GM10266 (cell line): ENCODE results near the gene MRTFA.
"Not testable (repeated sequence)": the region's sequence is repeated elsewhere in the genome, so short reads cannot be mapped to it uniquely, and the experiment has no call there.

Source experiments
- DNase-seq: peaks from one replicate; pipeline ENCODE4 v3.0.0; 2012; ENCODE audit errors: extremely low spot score
- CTCF ChIP-seq: IDR thresholded peaks from 2 replicates; pipeline ENCODE4 v1.5.1; 2012; ENCODE audit warnings: mild to moderate bottlenecking, low read depth; ENCODE audit not compliant: control insufficient read depth, insufficient read depth; ENCODE audit errors: missing control alignments

The MRTFA gene

DNA sequence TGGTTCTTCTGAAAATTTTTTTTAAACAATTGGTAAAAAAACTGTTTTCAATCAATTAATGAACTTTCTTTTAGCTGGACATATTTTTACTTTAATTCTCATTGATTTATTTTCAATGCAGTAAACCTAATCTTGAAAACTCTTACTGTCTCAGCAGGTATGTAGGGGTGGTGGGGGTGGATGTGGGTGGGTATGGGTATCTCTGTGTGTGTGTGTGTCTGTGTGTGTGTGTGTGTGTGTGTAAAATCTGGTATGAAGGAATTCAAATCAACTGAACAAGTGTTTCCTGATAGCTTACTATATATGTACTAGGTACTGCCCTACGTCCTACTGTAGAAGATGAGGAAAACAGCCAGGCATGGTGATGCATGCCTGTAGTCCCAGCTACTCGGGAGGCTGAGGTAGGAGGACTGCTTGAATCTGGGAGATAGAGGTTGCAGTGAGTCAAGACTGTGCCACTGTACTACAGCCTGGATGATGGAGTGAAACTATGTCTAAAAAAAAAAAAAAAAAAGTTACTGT is 75.5 kb downstream of the MRTFA start:
- no peak for DNase-seq
- TF ChIP-seq CTCF: no peak

DNA sequence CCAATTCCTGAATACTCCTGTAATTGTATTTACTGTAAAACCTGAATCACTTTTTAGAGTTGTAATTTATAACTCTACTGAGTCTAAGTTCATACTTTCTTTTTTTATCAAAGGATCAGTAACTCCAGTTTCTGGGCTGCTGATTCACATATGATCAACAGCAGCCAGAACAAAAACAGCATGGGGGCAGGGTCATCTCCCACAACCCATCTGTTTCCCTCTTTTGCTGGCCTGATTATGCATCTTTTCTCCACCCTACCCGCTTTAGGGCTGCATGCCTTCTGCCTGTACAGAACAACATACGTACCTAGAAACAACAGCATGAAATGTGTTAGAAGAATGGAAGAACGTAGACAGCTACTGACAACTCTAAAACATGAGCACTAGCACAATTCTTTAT is 76.0 kb downstream of the MRTFA start:
- no peak for DNase-seq
- TF ChIP-seq CTCF: no peak

GRCh38 chr22:40557972-40558371 is 78.5 kb downstream of the MRTFA start:
- no peak for TF ChIP-seq CTCF
- DNase-seq: no peak

GRCh38 chr22:40556641-40557040 is 79.9 kb downstream of the MRTFA start:
- no peak for DNase-seq
- no peak for TF ChIP-seq CTCF

DNA sequence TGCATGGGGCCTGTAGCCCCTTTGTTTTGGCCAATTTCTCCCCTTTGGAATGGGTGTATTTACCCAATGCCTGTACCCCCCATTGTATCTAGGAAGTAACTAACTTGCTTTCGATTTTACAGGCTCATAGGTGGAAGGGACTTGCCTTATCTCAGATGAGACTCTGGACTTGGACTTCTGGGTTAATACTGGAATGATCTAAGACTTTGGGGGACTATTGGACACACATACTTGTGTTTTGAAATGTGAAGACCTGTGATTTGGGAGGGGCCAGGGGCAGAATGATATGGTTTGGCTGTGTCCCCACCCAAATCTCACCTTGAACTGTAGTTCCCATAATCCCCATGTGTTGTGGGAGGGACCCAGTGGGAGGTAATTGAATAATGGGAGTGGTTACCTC is 82.5 kb downstream of the MRTFA start:
- DNase-seq: not testable (repeated sequence)

GRCh38 chr22:40553014-40553554 is 83.4 kb downstream of the MRTFA start:
- no peak for TF ChIP-seq CTCF

GRCh38 chr22:40552070-40552469 is 84.4 kb downstream of the MRTFA start:
- TF ChIP-seq CTCF: no peak
- no peak for DNase-seq

More at GRCh38 chr22:40553014-40553554, 83.4 kb downstream of the MRTFA start:
- no peak for DNase-seq

GRCh38 chr22:40547729-40548143 is 88.8 kb downstream of the MRTFA start:
- no peak for TF ChIP-seq CTCF
- no peak for DNase-seq
